Loucy (cell line): Measurements from ENCODE around the gene PTPRH.

Experiments
- EZH2phosphoT487 ChIP-seq: fragments of 200-600 bp; IDR thresholded peaks from 2 replicates; pipeline ENCODE4 v1.6.1; 2018; ENCODE audit warnings: antibody characterized with exemption, mild to moderate bottlenecking, moderate library complexity, borderline replicate concordance
- TF ChIP-seq, protein P1 (sequence below): fragments of 200-600 bp; sonication (generic); conservative IDR thresholded peaks from 2 replicates; pipeline ENCODE4 v1.5.1; 2014; ENCODE audit warnings: mild to moderate bottlenecking, antibody characterized with exemption, low read length

DNA sequence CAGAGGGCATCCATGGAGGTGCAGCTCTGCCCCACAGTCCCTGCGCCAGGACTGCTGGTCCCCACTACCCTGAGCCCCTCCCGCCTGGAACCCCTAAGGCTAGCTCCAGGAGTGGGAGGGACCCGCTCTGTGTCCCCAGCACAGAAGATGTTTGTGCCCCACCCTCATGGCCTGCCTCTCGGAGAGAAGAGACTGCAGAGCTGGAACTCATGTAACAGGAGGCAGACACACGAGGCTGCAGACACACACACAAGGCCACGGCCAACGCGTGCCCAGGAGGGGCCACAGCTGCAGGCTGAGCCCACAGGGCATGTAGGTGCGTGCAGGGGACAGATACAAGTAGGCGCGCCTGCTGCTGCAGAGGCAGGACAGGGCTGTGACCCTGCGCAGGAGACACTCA lies 29.7 kb upstream of the PTPRH start:
- TF ChIP-seq, protein P1, sequence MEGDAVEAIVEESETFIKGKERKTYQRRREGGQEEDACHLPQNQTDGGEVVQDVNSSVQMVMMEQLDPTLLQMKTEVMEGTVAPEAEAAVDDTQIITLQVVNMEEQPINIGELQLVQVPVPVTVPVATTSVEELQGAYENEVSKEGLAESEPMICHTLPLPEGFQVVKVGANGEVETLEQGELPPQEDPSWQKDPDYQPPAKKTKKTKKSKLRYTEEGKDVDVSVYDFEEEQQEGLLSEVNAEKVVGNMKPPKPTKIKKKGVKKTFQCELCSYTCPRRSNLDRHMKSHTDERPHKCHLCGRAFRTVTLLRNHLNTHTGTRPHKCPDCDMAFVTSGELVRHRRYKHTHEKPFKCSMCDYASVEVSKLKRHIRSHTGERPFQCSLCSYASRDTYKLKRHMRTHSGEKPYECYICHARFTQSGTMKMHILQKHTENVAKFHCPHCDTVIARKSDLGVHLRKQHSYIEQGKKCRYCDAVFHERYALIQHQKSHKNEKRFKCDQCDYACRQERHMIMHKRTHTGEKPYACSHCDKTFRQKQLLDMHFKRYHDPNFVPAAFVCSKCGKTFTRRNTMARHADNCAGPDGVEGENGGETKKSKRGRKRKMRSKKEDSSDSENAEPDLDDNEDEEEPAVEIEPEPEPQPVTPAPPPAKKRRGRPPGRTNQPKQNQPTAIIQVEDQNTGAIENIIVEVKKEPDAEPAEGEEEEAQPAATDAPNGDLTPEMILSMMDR = no peak
- TF ChIP-seq EZH2phosphoT487 = no peak
